Measurements from ENCODE around the gene SOX5. TPM values are rescaled to one million over a fixed set of nuclear protein-coding genes. Genes with fewer than 3 reads are reported as not detected.

Gene SOX5
- total RNA-seq, 1 experiment from 2014 or later: 3.1 TPM

GRCh38 chr12:23694920-23695319 is 254.6 kb downstream of the SOX5 start:
- H3K27ac Mint-ChIP-seq: no peak overlapping the region
- peaks cover 0 to 6% (median 4%) of the 10 kb centered on the region in 3 experiments; a peak in 6 of 7 replicates for H3K36me3 Mint-ChIP-seq (ENCODE audit: insufficient read depth in 1 of 3, low read depth in 3 of 3)
- peaks cover 5% of the 10 kb centered on the region in 2 experiments; a peak in 4 of 5 replicates for H3K9me3 Mint-ChIP-seq
- no peak overlapping the region for H3K4me3 Mint-ChIP-seq
- H3K4me1 Mint-ChIP-seq: peaks cover 2 to 5% of the 10 kb centered on the region in 2 experiments; a peak in 1 of 4 replicates
- no peaks in the 10 kb centered on the region for H3K9me3 ChIP-seq (ENCODE audit: control insufficient read depth, low read depth, low read length)
- no peak overlapping the region for H4K5ac ChIP-seq (ENCODE audit: insufficient read length, low read depth, low read length)
- no peaks in the 10 kb centered on the region for H3K27me3 Mint-ChIP-seq (ENCODE audit: low read depth)
- H3T11ph ChIP-seq (ENCODE audit: low read length): no peak overlapping the region
- no peaks in the 10 kb centered on the region for H3K79me2 ChIP-seq (ENCODE audit: insufficient read depth, low read length)
- H3K4ac ChIP-seq (ENCODE audit: low read depth, low read length): no peak overlapping the region
- H3K9ac ChIP-seq (ENCODE audit: extremely low read depth, insufficient read length, low read length): no peak overlapping the region
- no peak for TF ChIP-seq CTCF (conservative IDR thresholded peaks at IDR 0.05)
- H2BK20ac ChIP-seq (ENCODE audit: low read depth, low read length, poor library complexity, severe bottlenecking): no peak overlapping the region
- no peak overlapping the region for H3K4me2 ChIP-seq (ENCODE audit: insufficient read depth, insufficient read length, low read length)
- no peak overlapping the region for H2BK5ac ChIP-seq (ENCODE audit: insufficient read length, low read length)
- H3K27me3 ChIP-seq (ENCODE audit: insufficient read depth, low read length): no peaks in the 10 kb centered on the region
- no CpG with 5 or more reads among the region's 2 CpGs for WGBS (ENCODE audit: extremely low coverage, insufficient read length, low lambda C conversion rate)
- H2BK15ac ChIP-seq (ENCODE audit: low read depth, low read length): no peak overlapping the region
- H2AK5ac ChIP-seq (ENCODE audit: insufficient read length, low read length): no peak overlapping the region
- H4K8ac ChIP-seq (replicated peaks; ENCODE audit: insufficient read length, low read depth, low read length): no peak overlapping the region
- H3K56ac ChIP-seq (ENCODE audit: insufficient read length, low read depth, low read length): no peak overlapping the region
- H3K18ac ChIP-seq (ENCODE audit: insufficient read length, low read depth, low read length): no peak overlapping the region
- H3K14ac ChIP-seq (ENCODE audit: insufficient read depth, low read length): no peak overlapping the region
- no peaks in the 10 kb centered on the region for H3K4me1 ChIP-seq (ENCODE audit: insufficient read depth, low read length)
- no peaks in the 10 kb centered on the region for H3K79me1 ChIP-seq (ENCODE audit: insufficient read depth, low read depth, low read length, poor library complexity, severe bottlenecking)
- DNase-seq: no peak
- H3K23me2 ChIP-seq (ENCODE audit: insufficient read length, low read depth, low read length, poor library complexity, severe bottlenecking): no peaks in the 10 kb centered on the region
- no peak overlapping the region for H2BK12ac ChIP-seq (ENCODE audit: insufficient read length, low read depth, low read length)
- H4K91ac ChIP-seq (ENCODE audit: insufficient read length, low read depth, low read length): no peak overlapping the region
- H2BK120ac ChIP-seq (ENCODE audit: low read depth, low read length, poor library complexity, severe bottlenecking): no peak overlapping the region
- H3K23ac ChIP-seq (ENCODE audit: insufficient read length, low read depth, low read length): no peak overlapping the region
- no peak overlapping the region for H2AFZ ChIP-seq (ENCODE audit: low read length)
- no peaks in the 10 kb centered on the region for H4K20me1 ChIP-seq (ENCODE audit: control insufficient read depth, insufficient read depth, insufficient read length)
- no peak overlapping the region for H3K27ac ChIP-seq (ENCODE audit: insufficient read length, low read depth, low read length)

Measured in H9 (cell line).